Mesodermal cell (in vitro differentiated cells): ENCODE data around the gene TMC8.
"Not testable (repeated sequence)": the region's sequence is repeated elsewhere in the genome, so short reads cannot be mapped to it uniquely, and the experiment has no call there.

Experiments
- H3K27ac ChIP-seq: 2 replicates; pipeline ENCODE4 v1.7.0; 2013; ENCODE audit warnings: mild to moderate bottlenecking, low read depth, low read length, moderate library complexity; ENCODE audit not compliant: severe bottlenecking
- H3K36me3 ChIP-seq: 2 replicates; pipeline ENCODE4 v1.7.1; 2013; ENCODE audit warnings: mild to moderate bottlenecking, low read length, moderate library complexity; ENCODE audit not compliant: control insufficient read depth, insufficient read depth
- H3K4me1 ChIP-seq: one replicate; pipeline ENCODE4 v1.7.1; 2013; ENCODE audit warnings: mild to moderate bottlenecking, low read length; ENCODE audit not compliant: insufficient read depth, control insufficient read depth, poor library complexity, severe bottlenecking
- H3K4me3 ChIP-seq: 2 replicates; pipeline ENCODE4 v1.7.0; 2013; ENCODE audit warnings: low read length, control low read depth, mild to moderate bottlenecking; ENCODE audit not compliant: insufficient read depth, poor library complexity, severe bottlenecking; ENCODE audit errors: extremely low read depth
- H3K9me3 ChIP-seq: 2 replicates; pipeline ENCODE4 v1.7.1; 2013; ENCODE audit warnings: mild to moderate bottlenecking, low read length, moderate library complexity; ENCODE audit not compliant: control insufficient read depth
- WGBS, 2 experiments: methylation state at CpG; one replicate each; pipeline ENCODE4 v1.1.5; 2013; ENCODE audit warnings: missing lambda C conversion rate in 2 of 2; ENCODE audit not compliant: insufficient coverage in 2 of 2; 5-methylcytosine and 5-hydroxymethylcytosine counted together

Gene TMC8

DNA sequence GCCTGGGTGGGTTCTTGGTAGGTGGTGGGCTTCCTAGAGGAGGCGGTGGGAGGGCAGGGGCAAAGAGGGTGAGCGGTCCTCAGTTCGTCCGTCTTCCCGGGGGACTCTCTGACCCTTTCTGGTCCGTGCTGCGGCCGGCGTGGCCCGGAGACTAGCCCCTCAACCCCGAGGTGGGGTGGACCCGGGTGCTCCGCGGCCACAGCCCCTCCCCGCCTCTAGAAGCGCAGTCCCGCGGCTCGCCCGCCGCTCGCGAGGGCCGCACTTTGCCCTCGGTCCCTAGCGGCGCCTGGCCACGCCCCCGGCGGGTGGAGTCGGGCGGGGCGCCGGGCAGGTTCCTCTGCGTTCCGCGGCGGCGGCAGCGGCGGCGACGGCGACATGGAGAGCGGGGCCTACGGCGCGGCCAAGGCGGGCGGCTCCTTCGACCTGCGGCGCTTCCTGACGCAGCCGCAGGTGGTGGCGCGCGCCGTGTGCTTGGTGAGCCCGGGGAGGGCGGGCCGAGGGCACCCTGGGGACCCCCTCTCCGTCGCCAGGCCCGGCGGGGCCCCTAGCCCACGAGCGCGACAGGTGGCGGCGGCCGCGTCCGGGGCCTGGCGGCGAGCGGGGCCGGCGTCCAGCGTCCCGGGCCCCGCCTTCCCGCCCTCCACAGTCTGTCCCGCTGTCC, 37.8 kb downstream of the TMC8 start, which contains the start of gene SYNGR2:
SYNGR2 (plus strand) TSS at position 340 of the 661 bp plus-strand sequence; CDS start at position 376, 36 bp downstream.
- peaks cover 6% of the 10 kb centered on the region for H3K36me3 ChIP-seq
- no peaks in the 10 kb centered on the region for H3K9me3 ChIP-seq
- no peak within 1 kb of the TSS for H3K27ac ChIP-seq
- 1% methylated on average over 58 to 67 of the region's 84 CpGs for WGBS, 2 experiments
- peak within 1 kb of the TSS; percentile 58 for H3K4me3 ChIP-seq
- H3K4me1 ChIP-seq = peaks cover 14% of the 10 kb centered on the region

DNA sequence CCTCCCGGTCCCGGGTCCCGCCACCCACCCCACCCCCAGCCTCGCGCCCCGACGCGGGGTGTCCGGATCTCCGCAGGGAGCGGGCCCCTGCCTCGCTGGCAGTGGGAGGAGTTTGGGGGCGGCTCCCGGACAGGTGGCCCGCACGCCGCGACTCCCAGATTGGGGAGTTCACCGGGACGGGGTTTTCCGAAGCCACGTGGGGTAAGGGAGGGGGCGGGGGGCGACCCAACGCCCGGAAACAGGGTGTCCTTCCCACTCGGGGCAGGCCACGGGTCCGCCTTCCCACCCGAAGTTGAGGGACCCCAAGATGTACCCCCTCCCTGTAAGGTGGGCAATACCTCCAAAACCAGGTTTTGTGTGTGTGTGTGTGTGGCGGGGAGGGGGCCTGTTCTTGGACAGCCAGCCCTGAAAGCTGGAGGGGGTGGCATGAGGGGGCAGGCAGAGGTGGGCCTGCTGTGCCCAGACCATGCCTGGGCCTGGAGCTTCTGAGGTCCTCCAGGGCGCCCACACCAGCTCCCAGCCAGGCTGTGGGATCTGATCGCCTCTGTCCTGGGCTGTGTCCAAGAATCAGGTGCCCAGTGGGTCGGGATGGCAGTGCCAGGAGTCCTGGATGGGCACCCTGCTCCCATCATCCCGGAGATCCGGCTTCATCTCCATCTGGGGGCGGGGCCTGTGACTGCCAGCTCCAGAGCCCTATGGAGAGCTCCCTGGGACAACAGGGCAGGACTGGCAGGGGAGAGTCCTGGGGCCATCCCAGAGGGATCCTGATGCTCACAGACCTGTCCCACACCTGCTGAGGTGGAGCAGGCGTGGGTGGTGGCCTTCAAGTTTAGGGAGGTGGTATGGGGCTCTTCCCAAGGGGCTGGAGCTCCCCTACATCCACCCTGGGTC, 38.6 kb downstream of the TMC8 start:
- Histone ChIP-seq H3K9me3 (no peaks in the 10 kb centered on the region), H3K36me3 (peaks cover 14% of the 10 kb centered on the region), H3K4me3 (peak overlapping the region; percentile 58), H3K27ac (no peak overlapping the region), H3K4me1 (peaks cover 21% of the 10 kb centered on the region)
- WGBS, 2 experiments = 19 to 57% methylated on average over 6 to 18 of the region's 38 CpGs

DNA sequence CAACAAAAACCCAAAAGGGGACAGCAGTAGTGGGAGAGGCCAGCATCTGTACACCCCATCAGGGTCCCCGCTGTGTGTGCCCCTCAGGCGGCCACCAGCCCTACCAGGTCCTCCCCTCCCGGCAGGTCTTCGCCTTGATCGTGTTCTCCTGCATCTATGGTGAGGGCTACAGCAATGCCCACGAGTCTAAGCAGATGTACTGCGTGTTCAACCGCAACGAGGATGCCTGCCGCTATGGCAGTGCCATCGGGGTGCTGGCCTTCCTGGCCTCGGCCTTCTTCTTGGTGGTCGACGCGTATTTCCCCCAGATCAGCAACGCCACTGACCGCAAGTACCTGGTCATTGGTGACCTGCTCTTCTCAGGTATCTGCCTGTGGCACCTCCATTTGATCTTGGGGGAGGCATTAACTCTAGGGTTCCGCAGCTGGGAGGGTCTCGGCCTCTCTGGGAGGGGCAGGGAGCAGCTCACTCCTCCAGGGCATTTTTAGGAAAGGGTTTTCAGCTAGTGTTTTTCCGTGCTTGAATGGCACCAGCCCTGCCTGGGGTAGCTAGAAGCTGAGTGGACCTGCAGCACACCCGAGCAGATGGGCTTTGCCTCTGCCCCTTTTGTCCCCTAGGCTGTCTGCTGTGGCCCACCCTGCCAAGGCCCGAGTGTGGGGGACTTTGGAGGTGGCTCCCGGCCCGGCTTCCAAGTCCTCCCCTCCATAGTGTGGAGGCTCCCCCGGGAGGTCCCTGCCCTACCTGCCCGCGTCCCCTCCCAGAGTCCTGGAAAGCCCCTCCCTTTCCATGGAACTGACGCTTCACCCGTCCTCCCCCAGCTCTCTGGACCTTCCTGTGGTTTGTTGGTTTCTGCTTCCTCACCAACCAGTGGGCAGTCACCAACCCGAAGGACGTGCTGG, 40.4 kb downstream of the TMC8 start:
- Histone ChIP-seq H3K36me3 (peaks cover 30% of the 10 kb centered on the region), H3K27ac (no peak overlapping the region), H3K4me1 (peaks cover 25% of the 10 kb centered on the region), H3K9me3 (no peaks in the 10 kb centered on the region), H3K4me3 (no peak overlapping the region)
- 92 to 93% methylated on average over 23 to 28 of the region's 31 CpGs for WGBS, 2 experiments

DNA sequence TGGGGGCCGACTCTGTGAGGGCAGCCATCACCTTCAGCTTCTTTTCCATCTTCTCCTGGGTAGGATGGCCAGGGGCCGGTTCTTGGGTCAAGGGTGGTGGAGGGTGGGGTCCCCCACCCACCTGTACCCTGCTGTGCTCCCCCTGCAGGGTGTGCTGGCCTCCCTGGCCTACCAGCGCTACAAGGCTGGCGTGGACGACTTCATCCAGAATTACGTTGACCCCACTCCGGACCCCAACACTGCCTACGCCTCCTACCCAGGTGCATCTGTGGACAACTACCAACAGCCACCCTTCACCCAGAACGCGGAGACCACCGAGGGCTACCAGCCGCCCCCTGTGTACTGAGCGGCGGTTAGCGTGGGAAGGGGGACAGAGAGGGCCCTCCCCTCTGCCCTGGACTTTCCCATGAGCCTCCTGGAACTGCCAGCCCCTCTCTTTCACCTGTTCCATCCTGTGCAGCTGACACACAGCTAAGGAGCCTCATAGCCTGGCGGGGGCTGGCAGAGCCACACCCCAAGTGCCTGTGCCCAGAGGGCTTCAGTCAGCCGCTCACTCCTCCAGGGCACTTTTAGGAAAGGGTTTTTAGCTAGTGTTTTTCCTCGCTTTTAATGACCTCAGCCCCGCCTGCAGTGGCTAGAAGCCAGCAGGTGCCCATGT, 41.1 kb downstream of the TMC8 start:
- not testable (repeated sequence) for H3K27ac ChIP-seq, H3K4me3 ChIP-seq, H3K9me3 ChIP-seq
- H3K36me3 ChIP-seq = peaks cover 38% of the 10 kb centered on the region
- peaks cover 29% of the 10 kb centered on the region for H3K4me1 ChIP-seq
- WGBS, 2 experiments = 93 to 95% methylated on average over 12 to 19 of the region's 19 CpGs

DNA sequence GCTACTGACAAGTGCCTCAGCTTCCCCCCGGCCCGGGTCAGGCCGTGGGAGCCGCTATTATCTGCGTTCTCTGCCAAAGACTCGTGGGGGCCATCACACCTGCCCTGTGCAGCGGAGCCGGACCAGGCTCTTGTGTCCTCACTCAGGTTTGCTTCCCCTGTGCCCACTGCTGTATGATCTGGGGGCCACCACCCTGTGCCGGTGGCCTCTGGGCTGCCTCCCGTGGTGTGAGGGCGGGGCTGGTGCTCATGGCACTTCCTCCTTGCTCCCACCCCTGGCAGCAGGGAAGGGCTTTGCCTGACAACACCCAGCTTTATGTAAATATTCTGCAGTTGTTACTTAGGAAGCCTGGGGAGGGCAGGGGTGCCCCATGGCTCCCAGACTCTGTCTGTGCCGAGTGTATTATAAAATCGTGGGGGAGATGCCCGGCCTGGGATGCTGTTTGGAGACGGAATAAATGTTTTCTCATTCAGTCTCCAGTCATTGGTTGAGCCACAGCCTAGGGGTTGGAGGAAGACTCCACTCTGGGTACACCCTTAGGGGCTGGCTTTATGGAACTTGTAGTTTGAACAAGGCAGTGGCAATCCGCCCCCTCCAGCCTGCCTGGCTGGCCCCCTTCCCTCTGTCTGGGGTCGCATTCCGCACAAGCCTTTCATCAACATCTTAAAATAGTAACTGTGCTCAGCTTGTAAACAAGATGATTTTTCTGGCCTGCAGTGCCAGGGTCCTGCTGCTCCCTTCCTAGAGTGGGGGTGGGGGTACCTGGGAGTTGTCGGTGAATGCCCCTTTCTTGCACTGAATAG, 41.9 kb downstream of the TMC8 start:
- H3K4me3 ChIP-seq = no peak overlapping the region
- WGBS, 2 experiments = 56 to 62% methylated on average over 16 to 19 of the region's 19 CpGs
- H3K4me1 ChIP-seq = peaks cover 29% of the 10 kb centered on the region
- H3K36me3 ChIP-seq = peaks cover 42% of the 10 kb centered on the region
- peak overlapping the region; percentile 90 for H3K27ac ChIP-seq
- no peaks in the 10 kb centered on the region for H3K9me3 ChIP-seq

DNA sequence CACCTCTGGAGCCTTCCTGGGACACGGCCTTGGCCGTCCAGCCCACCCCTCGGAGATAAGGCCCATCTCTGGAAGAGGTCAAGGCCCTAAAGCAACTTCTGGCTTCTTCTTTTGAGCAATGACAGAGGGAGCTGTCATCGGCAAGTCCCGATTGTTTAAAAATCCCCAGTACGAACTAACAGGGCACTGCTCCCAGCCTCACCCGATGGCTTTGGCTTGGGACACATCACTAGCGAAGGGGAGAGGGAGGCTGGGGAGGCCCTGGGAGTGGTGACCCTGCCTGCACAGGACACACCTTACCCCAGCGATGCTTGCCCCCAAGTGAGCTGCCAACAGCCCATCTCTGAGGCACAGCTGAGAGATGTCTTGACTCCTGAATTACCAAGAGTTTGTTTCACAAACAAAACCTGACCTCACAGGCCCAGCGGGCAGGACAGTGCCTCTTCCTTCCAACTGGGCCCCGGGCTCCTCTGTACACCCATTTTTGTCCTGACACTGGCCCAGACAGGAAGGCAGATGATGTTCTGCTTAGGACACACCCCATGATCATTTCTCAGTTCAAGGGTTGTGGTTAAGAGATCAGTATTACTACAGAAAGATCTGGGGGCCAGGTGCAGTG, 42.6 kb downstream of the TMC8 start:
- Histone ChIP-seq H3K27ac (peak overlapping the region; percentile 90), H3K4me1 (peaks cover 29% of the 10 kb centered on the region), H3K36me3 (peaks cover 44% of the 10 kb centered on the region), H3K4me3 (no peak overlapping the region), H3K9me3 (no peaks in the 10 kb centered on the region)
- WGBS, 2 experiments = 85 to 86% methylated on average over 6 to 9 of the region's 11 CpGs

DNA sequence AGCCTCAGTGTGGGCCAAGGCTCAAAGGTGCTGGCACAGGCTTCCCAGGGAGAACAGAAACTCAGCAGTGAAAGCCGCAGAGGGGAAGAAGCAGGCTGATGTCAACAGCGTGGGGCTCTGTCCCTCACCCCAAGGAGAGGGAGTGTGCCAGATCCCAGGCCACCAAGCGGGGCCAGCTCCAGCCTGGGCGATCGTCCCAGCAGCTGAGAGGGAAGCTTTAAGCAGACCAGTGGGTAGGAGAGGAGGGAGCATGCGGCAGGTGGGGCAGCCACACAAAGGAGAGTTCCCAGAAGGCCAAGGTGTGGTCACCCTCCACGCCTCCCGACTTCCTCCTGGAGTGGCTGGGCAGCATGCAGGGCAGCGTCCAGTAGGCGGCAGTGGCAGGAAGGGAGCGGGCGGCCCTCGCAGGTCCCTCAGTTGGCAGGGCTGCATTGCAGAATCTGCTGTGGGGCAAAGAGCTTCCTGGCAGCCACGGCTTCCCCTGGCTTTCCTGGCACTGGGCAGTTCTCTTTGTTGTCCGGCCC, 43.8 kb downstream of the TMC8 start:
- 96 to 99% methylated on average over 11 to 15 of the region's 15 CpGs for WGBS, 2 experiments
- Histone ChIP-seq H3K4me1 (peaks cover 29% of the 10 kb centered on the region), H3K4me3 (no peak overlapping the region), H3K9me3 (no peaks in the 10 kb centered on the region), H3K27ac (no peak overlapping the region), H3K36me3 (peaks cover 56% of the 10 kb centered on the region)

DNA sequence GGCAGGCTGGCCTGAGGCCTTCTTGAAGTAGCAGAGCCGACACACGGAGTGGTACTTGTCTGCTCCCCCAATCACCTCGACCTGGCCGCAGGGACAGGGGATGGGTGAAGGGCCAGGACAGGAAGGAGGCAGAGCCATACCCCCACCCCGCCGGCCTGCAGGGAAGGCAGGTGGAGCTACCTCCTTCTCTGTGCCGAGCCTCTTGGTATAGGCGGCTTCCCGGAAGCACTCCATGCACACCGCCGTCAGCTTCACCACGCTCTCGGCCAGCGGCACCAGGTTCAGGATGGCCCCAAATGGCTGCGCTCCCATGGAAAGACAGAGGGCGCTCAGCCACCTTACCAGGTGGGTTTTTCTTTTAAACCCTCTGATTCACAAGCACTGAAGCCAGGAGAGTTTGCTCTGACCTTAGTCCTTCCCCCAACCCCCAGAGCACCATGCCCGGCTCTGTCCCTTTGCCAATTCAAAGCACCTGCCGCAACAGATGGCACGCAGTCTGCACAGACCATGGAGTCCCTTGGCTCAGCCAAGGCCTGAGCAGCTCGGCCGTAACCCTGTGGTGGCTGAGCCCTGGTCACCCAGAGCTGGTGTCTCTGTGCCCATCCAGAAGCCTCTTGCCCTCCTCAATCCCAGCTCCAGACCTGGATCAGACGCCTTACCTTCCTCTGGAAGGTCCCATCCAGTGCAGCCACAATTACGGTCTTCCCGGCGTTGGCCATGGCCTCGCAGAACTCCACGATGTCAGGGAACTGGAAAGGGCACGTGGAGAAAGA, 44.5 kb downstream of the TMC8 start:
- 93 to 97% methylated on average over 25 to 28 of the region's 28 CpGs for WGBS, 2 experiments
- H3K4me1 ChIP-seq = peaks cover 29% of the 10 kb centered on the region
- no peak overlapping the region for H3K27ac ChIP-seq
- H3K4me3 ChIP-seq = no peak overlapping the region
- peaks cover 63% of the 10 kb centered on the region for H3K36me3 ChIP-seq
- H3K9me3 ChIP-seq = no peaks in the 10 kb centered on the region

DNA sequence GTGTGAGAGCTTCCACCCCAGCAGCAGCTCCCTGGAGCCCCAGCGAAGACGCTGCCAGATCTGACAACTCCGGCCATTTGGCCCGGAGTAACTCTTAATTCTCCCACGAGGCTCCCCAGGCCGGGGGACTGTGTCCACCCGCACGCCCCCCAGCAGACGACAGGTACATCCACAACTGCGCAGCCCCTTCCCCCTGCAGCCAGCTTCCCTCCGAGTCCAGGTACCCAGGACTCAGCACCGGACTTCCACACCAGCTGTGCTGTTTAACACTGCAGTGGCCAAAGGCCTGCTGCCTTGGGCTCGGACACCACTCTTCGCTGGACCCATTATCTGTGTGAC, 45.0 kb downstream of the TMC8 start:
- 97% methylated on average over 13 to 14 of the region's 14 CpGs for WGBS, 2 experiments
- Histone ChIP-seq H3K9me3 (no peaks in the 10 kb centered on the region), H3K4me1 (peaks cover 29% of the 10 kb centered on the region), H3K36me3 (peaks cover 66% of the 10 kb centered on the region), H3K4me3 (no peak overlapping the region), H3K27ac (no peak overlapping the region)
